ENCODE measurements around the gene PRSS53. TPM values are rescaled to one million over a fixed set of nuclear protein-coding genes. Genes with fewer than 3 reads are reported as not detected.

The PRSS53 gene
- total RNA-seq, 4 donors from 2014 or later, result 0.25 to 4.4 (median 2.6) TPM

GRCh38 chr16:31092330-31092729 is 3.6 kb upstream of the PRSS53 start:
- no peaks in the 10 kb centered on the region for H3K9me3 ChIP-seq
- H3K36me3 ChIP-seq, result peaks cover 0 to 48% of the 10 kb centered on the region in 2 donors
- peaks cover 0 to 28% (median 6%) of the 10 kb centered on the region in 3 donors for H3K4me1 ChIP-seq
- H3K27me3 ChIP-seq, result no peaks in the 10 kb centered on the region
- peak overlapping the region in 1 of 4 donors; percentile 12 for H3K27ac ChIP-seq
- TF ChIP-seq POLR2AphosphoS5 (IDR thresholded peaks at IDR 0.05) (no peak), POLR2A (IDR thresholded peaks at IDR 0.05) (no peak), EP300 (IDR thresholded peaks at IDR 0.05) (no peak), CTCF (IDR thresholded peaks at IDR 0.05) (no peak)
- no peak for ATAC-seq
- 91% methylated on average over 5 of the region's 5 CpGs; no CpG with 5 or more reads in 1 of the 2 donors for WGBS, 2 donors (ENCODE audit: low coverage in 1 of 2)
- H3K4me3 ChIP-seq, result no peak overlapping the region

DNA sequence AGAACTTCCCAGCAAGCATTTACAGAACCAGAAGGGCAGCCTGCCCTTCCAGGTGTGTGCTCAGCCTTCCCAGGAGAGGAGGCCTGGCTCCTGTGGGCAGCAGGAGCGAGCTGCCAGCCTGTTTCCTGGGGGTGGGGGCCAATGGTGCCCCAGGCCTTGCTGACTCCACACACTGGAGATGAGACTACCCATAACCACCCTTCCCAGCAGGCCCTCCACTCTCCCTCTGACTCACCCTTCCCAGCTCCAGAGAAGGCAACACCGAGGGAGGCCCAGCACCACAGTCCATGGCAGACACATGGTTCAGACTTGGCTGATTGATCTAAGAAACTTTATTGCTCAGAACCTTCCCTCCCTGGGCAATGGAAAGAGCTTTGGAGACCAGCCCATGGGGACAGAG is 1.8 kb upstream of the PRSS53 start:
- Histone ChIP-seq H3K27me3 (no peaks in the 10 kb centered on the region), H3K4me3 (no peak overlapping the region), H3K36me3 (peaks cover 0 to 66% of the 10 kb centered on the region in 2 donors), H3K9me3 (no peaks in the 10 kb centered on the region), H3K27ac (no peak overlapping the region), H3K4me1 (peaks cover 0 to 25% (median 6%) of the 10 kb centered on the region in 3 donors)
- WGBS, 2 donors (ENCODE audit: low coverage in 1 of 2), result 75% methylated on average over 2 of the region's 2 CpGs; no CpG with 5 or more reads in 1 of the 2 donors
- TF ChIP-seq EP300 (IDR thresholded peaks at IDR 0.05) (no peak), POLR2A (IDR thresholded peaks at IDR 0.05) (no peak), POLR2AphosphoS5 (IDR thresholded peaks at IDR 0.05) (no peak), CTCF (IDR thresholded peaks at IDR 0.05) (no peak)
- ATAC-seq, result no peak

- Histone ChIP-seq H3K4me3 (no peak overlapping the region), H3K36me3 (peaks cover 0 to 80% of the 10 kb centered on the region in 2 donors), H3K9me3 (no peaks in the 10 kb centered on the region), H3K27me3 (no peaks in the 10 kb centered on the region), H3K4me1 (peaks cover 0 to 18% (median 6%) of the 10 kb centered on the region in 3 donors), H3K27ac (no peak overlapping the region)
- 100% methylated on average over 4 of the region's 8 CpGs; no CpG with 5 or more reads in 1 of the 2 donors for WGBS, 2 donors (ENCODE audit: low coverage in 1 of 2)
- TF ChIP-seq EP300 (IDR thresholded peaks at IDR 0.05) (no peak), POLR2AphosphoS5 (IDR thresholded peaks at IDR 0.05) (no peak), POLR2A (IDR thresholded peaks at IDR 0.05) (no peak), CTCF (IDR thresholded peaks at IDR 0.05) (no peak)
- no peak for ATAC-seq
Measured at GRCh38 chr16:31089199-31089598, 456 bp upstream of the PRSS53 start.

- Histone ChIP-seq H3K27me3 (no peaks in the 10 kb centered on the region), H3K4me1 (peaks cover 0 to 10% (median 1%) of the 10 kb centered on the region in 3 donors), H3K9me3 (no peaks in the 10 kb centered on the region), H3K36me3 (peaks cover 0 to 92% of the 10 kb centered on the region in 2 donors), H3K27ac (no peak overlapping the region), H3K4me3 (no peak overlapping the region)
- TF ChIP-seq POLR2AphosphoS5 (IDR thresholded peaks at IDR 0.05), result no peak
- TF ChIP-seq CTCF (IDR thresholded peaks at IDR 0.05), result no peak
- no peak for TF ChIP-seq POLR2A (IDR thresholded peaks at IDR 0.05)
- TF ChIP-seq EP300 (IDR thresholded peaks at IDR 0.05), result no peak
- no peak for ATAC-seq
- WGBS, 2 donors (ENCODE audit: low coverage in 1 of 2), result 58% methylated on average over 2 of the region's 5 CpGs; no CpG with 5 or more reads in 1 of the 2 donors
Measured at GRCh38 chr16:31087971-31088370, 772 bp downstream of the PRSS53 start.

- Histone ChIP-seq H3K9me3 (no peaks in the 10 kb centered on the region), H3K27ac (no peak overlapping the region), H3K4me1 (peaks cover 0 to 10% (median 2%) of the 10 kb centered on the region in 3 donors), H3K4me3 (no peak overlapping the region), H3K27me3 (no peaks in the 10 kb centered on the region), H3K36me3 (peaks cover 0 to 95% of the 10 kb centered on the region in 2 donors)
- WGBS, 2 donors (ENCODE audit: low coverage in 1 of 2), result 80% methylated on average over 2 of the region's 8 CpGs; no CpG with 5 or more reads in 1 of the 2 donors
- no peak for ATAC-seq
- no peak for TF ChIP-seq POLR2AphosphoS5 (IDR thresholded peaks at IDR 0.05)
- no peak for TF ChIP-seq EP300 (IDR thresholded peaks at IDR 0.05)
- TF ChIP-seq POLR2A (IDR thresholded peaks at IDR 0.05), result no peak
- no peak for TF ChIP-seq CTCF (IDR thresholded peaks at IDR 0.05)
Measured at GRCh38 chr16:31087481-31087880, 1.3 kb downstream of the PRSS53 start.

All from gastroesophageal sphincter (tissue), 4 donors.